Liver (tissue), 9 donors: ENCODE measurements around the gene CACNA1I. TPM values are rescaled to one million over a fixed set of nuclear protein-coding genes. Genes with fewer than 3 reads are reported as not detected.

ENCODE experiments used
- DNase-seq: peaks from one replicate; pipeline ENCODE4 v3.0.0-alpha.2; 2017; ENCODE audit warnings: low spot score
- H3K27ac ChIP-seq, 2 donors: one replicate each; pipeline ENCODE4 v1.7.0; 2013; ENCODE audit warnings: inconsistent platforms in 2 of 2, low read length in 2 of 2, control low read depth in 1 of 2, low read depth in 1 of 2, mild to moderate bottlenecking in 1 of 2
- H3K27me3 ChIP-seq, 4 donors: one replicate each; pipeline versions ENCODE4 v1.6.1 to v1.7.0; 2013; ENCODE audit warnings: low read length in 3 of 4, inconsistent platforms in 1 of 4, mild to moderate bottlenecking in 1 of 4, moderate library complexity in 1 of 4; ENCODE audit not compliant: control insufficient read depth in 4 of 4, insufficient read depth in 4 of 4
- H3K36me3 ChIP-seq, 4 donors: one replicate each; pipeline versions ENCODE4 v1.6.1 to v1.7.0; 2013; ENCODE audit warnings: low read length in 3 of 4, mild to moderate bottlenecking in 3 of 4, low read depth in 1 of 4, moderate library complexity in 1 of 4; ENCODE audit not compliant: control insufficient read depth in 4 of 4, insufficient read depth in 3 of 4
- H3K4me1 ChIP-seq, 4 donors: one replicate each; pipeline versions ENCODE4 v1.6.1 to v1.7.0; 2013; ENCODE audit warnings: low read length in 3 of 4, mild to moderate bottlenecking in 3 of 4, moderate library complexity in 1 of 4; ENCODE audit not compliant: control insufficient read depth in 4 of 4, insufficient read depth in 4 of 4
- H3K4me3 ChIP-seq, 3 donors: one replicate each; pipeline versions ENCODE4 v1.6.1 to v1.7.0; 2013; ENCODE audit warnings: low read length in 3 of 3, control low read depth in 1 of 3, low read depth in 1 of 3, mild to moderate bottlenecking in 1 of 3
- H3K9ac ChIP-seq, 2 donors: one replicate each; pipeline ENCODE4 v1.7.0; 2013; ENCODE audit warnings: low read length in 2 of 2, mild to moderate bottlenecking in 2 of 2, moderate library complexity in 2 of 2, control low read depth in 1 of 2, low read depth in 1 of 2
- H3K9me3 ChIP-seq, 4 donors: one replicate each; pipeline versions ENCODE4 v1.6.1 to v1.7.0; 2013; ENCODE audit warnings: low read length in 3 of 4; ENCODE audit not compliant: control insufficient read depth in 4 of 4
- EGR1 ChIP-seq, 2 donors: IDR thresholded peaks; 2 replicates each; pipeline ENCODE4 v1.6.1; 2016 to 2018; ENCODE audit warnings: antibody characterized with exemption in 2 of 2, low read depth in 2 of 2
- FOXA1 ChIP-seq: IDR thresholded peaks from 2 replicates; pipeline ENCODE4 v1.6.1; 2016; ENCODE audit warnings: antibody characterized with exemption
- FOXA2 ChIP-seq: IDR thresholded peaks from 2 replicates; pipeline ENCODE4 v1.6.1; 2016; ENCODE audit warnings: antibody characterized with exemption
- GABPA ChIP-seq, 2 donors: IDR thresholded peaks in 1 of 2; conservative IDR thresholded peaks in 1 of 2; 2 replicates each; pipeline ENCODE4 v1.6.1; 2016; ENCODE audit warnings: antibody characterized with exemption in 2 of 2, mild to moderate bottlenecking in 1 of 2, moderate library complexity in 1 of 2
- HNF4A ChIP-seq, 2 donors: conservative IDR thresholded peaks; 2 replicates each; pipeline ENCODE4 v1.6.1; 2016; ENCODE audit warnings: antibody characterized with exemption in 2 of 2, mild to moderate bottlenecking in 2 of 2
- HNF4G ChIP-seq: IDR thresholded peaks from 2 replicates; pipeline ENCODE4 v1.6.1; 2016; ENCODE audit warnings: antibody characterized with exemption
- JUND ChIP-seq, 2 donors: IDR thresholded peaks; 2 replicates each; pipeline ENCODE4 v1.6.1; 2016; ENCODE audit warnings: antibody characterized with exemption in 2 of 2
- NR2F2 ChIP-seq: IDR thresholded peaks from 2 replicates; pipeline ENCODE4 v1.6.1; 2016; ENCODE audit warnings: antibody characterized with exemption
- RAD21 ChIP-seq, 2 donors: IDR thresholded peaks; 2 replicates each; pipeline ENCODE4 v1.6.1; 2016; ENCODE audit warnings: antibody characterized with exemption in 2 of 2, mild to moderate bottlenecking in 2 of 2
- RXRA ChIP-seq, 2 donors: IDR thresholded peaks; 2 replicates each; pipeline ENCODE4 v1.6.1; 2017 to 2018; ENCODE audit warnings: antibody characterized with exemption in 2 of 2, mild to moderate bottlenecking in 1 of 2
- SP1 ChIP-seq: IDR thresholded peaks from 2 replicates; pipeline ENCODE4 v1.6.1; 2018; ENCODE audit warnings: antibody characterized with exemption, mild to moderate bottlenecking
- TAF1 ChIP-seq: conservative IDR thresholded peaks from 2 replicates; pipeline ENCODE4 v1.6.1; 2016; ENCODE audit warnings: antibody characterized with exemption, mild to moderate bottlenecking
- YY1 ChIP-seq: IDR thresholded peaks from 2 replicates; pipeline ENCODE4 v1.6.1; 2016; ENCODE audit warnings: antibody characterized with exemption, mild to moderate bottlenecking
- WGBS: extraction: QIAGEN DNeasy Blood & Tissue Kit; methylation state at CpG from one replicate; pipeline ENCODE4 v1.1.7; 2013; 5-methylcytosine and 5-hydroxymethylcytosine counted together
- polyA plus RNA-seq, 2 donors: library from polyadenylated mRNA; stranded (reverse) in 1 of 2; unstranded in 1 of 2; fragments of 200-250 nt in 1 of 2; fragments of >200 nt in 1 of 2; fragmentation: Nextera tagmentation in 1 of 2; extraction: Ambion mirVana in 1 of 2; gene quantifications; one replicate each; pipeline versions ENCODE4 v1.2.1 to v1.2.3, GENCODE V29; 2013 to 2015
- total RNA-seq, 2 donors: library from RNA; depleted of rRNA; stranded (reverse); fragments of >200 nt; gene quantifications; one replicate each; pipeline ENCODE4 v1.2.3, GENCODE V29; 2014
- TF ChIP-seq, protein P1 (sequence below): IDR thresholded peaks from 2 replicates; pipeline ENCODE4 v1.6.1; 2016; ENCODE audit warnings: antibody characterized with exemption, mild to moderate bottlenecking
- TF ChIP-seq, protein P2 (sequence below): IDR thresholded peaks from 2 replicates; pipeline ENCODE4 v1.6.1; 2016; ENCODE audit warnings: antibody characterized with exemption
- TF ChIP-seq, protein P3 (sequence below): IDR thresholded peaks from 2 replicates; pipeline ENCODE4 v1.6.1; 2016; ENCODE audit warnings: antibody characterized with exemption
- TF ChIP-seq, protein P4 (sequence below): fragments of 150-350 bp; IDR thresholded peaks from 2 replicates; pipeline ENCODE4 v1.5.1; 2017; ENCODE audit warnings: improper control_type of control experiment, low read depth, low read length; ENCODE audit not compliant: missing input control
- TF ChIP-seq, protein P5 (sequence below): IDR thresholded peaks from 2 replicates; pipeline ENCODE4 v1.6.1; 2016; ENCODE audit warnings: antibody characterized with exemption
- donor health status: healthy.
- donor health status: healthy.
- donor health status: healthy.
- donor health status: healthy.
- donor health status: healthy.

CACNA1I gene
- total and polyA plus RNA-seq, 4 donors, result under 0.01 to 0.14 (median 0.01) TPM; not detected in 1

DNA sequence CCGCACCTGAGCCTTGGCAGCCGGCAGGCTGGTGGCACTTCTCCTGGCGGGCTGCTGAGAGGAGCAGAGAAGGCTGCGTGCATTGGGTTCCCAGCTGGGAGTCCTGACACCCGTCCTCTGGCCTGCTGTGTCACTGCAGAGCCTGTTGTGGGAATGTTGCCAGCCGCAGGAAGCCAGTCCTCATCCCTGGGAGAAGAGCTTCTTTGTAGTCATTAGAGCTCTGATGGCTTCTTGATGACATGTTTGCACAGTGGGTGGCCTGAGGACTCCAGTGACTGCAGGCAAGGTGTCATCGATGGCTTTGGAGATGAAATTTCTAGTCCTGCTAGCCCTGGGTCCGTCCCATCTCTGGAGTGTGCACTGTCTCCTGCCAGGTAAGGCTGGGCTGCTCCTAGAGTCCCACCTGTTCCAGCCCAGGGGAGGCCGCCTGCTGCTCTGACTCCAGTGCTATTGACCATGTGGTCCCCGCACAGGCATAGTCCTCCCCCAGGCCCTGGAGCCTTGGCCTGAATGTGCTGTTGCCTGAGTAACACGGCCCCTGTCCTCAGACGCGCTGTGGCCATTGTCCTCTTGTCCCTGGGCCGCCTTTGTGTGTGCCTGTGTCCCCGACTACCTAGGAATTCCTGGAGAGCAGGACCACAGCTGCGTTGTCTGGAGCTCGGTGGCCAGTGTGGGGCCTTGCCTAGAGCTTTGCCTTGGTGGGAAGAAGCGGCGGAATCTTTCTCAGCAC is 129.2 kb downstream of the CACNA1I start:
- no peak for DNase-seq
- TF ChIP-seq GABPA (IDR thresholded peaks at IDR 0.05 in 1 of 2, conservative IDR thresholded peaks at IDR 0.05 in 1 of 2) (no peak), EGR1 (IDR thresholded peaks at IDR 0.05; ENCODE audit: low read depth in 2 of 2) (no peak), JUND (IDR thresholded peaks at IDR 0.05) (no peak), YY1 (no peak), RAD21 (IDR thresholded peaks at IDR 0.05) (no peak), TAF1 (no peak)
- TF ChIP-seq, protein P1, sequence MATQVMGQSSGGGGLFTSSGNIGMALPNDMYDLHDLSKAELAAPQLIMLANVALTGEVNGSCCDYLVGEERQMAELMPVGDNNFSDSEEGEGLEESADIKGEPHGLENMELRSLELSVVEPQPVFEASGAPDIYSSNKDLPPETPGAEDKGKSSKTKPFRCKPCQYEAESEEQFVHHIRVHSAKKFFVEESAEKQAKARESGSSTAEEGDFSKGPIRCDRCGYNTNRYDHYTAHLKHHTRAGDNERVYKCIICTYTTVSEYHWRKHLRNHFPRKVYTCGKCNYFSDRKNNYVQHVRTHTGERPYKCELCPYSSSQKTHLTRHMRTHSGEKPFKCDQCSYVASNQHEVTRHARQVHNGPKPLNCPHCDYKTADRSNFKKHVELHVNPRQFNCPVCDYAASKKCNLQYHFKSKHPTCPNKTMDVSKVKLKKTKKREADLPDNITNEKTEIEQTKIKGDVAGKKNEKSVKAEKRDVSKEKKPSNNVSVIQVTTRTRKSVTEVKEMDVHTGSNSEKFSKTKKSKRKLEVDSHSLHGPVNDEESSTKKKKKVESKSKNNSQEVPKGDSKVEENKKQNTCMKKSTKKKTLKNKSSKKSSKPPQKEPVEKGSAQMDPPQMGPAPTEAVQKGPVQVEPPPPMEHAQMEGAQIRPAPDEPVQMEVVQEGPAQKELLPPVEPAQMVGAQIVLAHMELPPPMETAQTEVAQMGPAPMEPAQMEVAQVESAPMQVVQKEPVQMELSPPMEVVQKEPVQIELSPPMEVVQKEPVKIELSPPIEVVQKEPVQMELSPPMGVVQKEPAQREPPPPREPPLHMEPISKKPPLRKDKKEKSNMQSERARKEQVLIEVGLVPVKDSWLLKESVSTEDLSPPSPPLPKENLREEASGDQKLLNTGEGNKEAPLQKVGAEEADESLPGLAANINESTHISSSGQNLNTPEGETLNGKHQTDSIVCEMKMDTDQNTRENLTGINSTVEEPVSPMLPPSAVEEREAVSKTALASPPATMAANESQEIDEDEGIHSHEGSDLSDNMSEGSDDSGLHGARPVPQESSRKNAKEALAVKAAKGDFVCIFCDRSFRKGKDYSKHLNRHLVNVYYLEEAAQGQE, result no peak
- H3K36me3 ChIP-seq, result no peaks in the 10 kb centered on the region
- H3K27ac ChIP-seq, result no peak overlapping the region
- peaks cover 0 to 4% (median 1%) of the 10 kb centered on the region in 4 donors for H3K27me3 ChIP-seq
- H3K4me3 ChIP-seq, result no peak overlapping the region
- 68% methylated on average over 19 of the region's 19 CpGs for WGBS
- no peak overlapping the region for H3K9ac ChIP-seq
- H3K9me3 ChIP-seq, result no peaks in the 10 kb centered on the region
- H3K4me1 ChIP-seq, result no peaks in the 10 kb centered on the region

DNA sequence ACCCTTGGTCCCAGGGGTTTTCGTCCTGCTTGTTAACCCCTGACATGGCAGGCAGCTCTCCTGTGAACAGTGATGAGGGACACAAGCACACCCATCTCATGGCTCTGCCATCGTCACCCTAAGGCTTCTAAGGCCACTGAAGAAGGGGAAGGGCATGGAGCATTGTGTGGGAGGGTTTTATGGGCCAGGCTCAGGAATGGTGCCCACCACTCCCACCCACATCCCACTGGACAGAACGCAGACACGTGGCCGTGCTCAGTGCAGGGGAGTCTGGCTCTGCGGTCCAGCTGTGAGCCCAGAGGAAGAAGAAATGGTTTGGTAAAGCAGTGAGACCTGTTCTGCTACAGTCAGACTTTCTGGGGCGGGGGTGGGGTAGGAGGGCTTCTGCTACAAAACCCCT is 130.0 kb downstream of the CACNA1I start:
- 74% methylated on average over 7 of the region's 7 CpGs for WGBS
- no peak for DNase-seq
- Histone ChIP-seq H3K4me1 (no peaks in the 10 kb centered on the region), H3K9me3 (no peaks in the 10 kb centered on the region), H3K36me3 (no peaks in the 10 kb centered on the region), H3K27ac (no peak overlapping the region), H3K4me3 (no peak overlapping the region), H3K9ac (no peak overlapping the region), H3K27me3 (peaks cover 0 to 4% (median 1%) of the 10 kb centered on the region in 4 donors)
- TF ChIP-seq YY1 (no peak), HNF4G (no peak), SP1 (no peak), FOXA2 (no peak), GABPA (IDR thresholded peaks at IDR 0.05 in 1 of 2, conservative IDR thresholded peaks at IDR 0.05 in 1 of 2) (no peak), TAF1 (no peak), HNF4A (conservative IDR thresholded peaks at IDR 0.05) (no peak), RXRA (IDR thresholded peaks at IDR 0.05) (no peak), RAD21 (IDR thresholded peaks at IDR 0.05) (no peak), NR2F2 (no peak), EGR1 (IDR thresholded peaks at IDR 0.05; ENCODE audit: low read depth in 2 of 2) (no peak), FOXA1 (no peak), JUND (IDR thresholded peaks at IDR 0.05) (no peak)
- TF ChIP-seq, protein P1, result no peak
- TF ChIP-seq, protein P2, sequence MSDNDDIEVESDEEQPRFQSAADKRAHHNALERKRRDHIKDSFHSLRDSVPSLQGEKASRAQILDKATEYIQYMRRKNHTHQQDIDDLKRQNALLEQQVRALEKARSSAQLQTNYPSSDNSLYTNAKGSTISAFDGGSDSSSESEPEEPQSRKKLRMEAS, result no peak
- TF ChIP-seq, protein P3, sequence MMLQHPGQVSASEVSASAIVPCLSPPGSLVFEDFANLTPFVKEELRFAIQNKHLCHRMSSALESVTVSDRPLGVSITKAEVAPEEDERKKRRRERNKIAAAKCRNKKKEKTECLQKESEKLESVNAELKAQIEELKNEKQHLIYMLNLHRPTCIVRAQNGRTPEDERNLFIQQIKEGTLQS, result no peak
- TF ChIP-seq, protein P4, sequence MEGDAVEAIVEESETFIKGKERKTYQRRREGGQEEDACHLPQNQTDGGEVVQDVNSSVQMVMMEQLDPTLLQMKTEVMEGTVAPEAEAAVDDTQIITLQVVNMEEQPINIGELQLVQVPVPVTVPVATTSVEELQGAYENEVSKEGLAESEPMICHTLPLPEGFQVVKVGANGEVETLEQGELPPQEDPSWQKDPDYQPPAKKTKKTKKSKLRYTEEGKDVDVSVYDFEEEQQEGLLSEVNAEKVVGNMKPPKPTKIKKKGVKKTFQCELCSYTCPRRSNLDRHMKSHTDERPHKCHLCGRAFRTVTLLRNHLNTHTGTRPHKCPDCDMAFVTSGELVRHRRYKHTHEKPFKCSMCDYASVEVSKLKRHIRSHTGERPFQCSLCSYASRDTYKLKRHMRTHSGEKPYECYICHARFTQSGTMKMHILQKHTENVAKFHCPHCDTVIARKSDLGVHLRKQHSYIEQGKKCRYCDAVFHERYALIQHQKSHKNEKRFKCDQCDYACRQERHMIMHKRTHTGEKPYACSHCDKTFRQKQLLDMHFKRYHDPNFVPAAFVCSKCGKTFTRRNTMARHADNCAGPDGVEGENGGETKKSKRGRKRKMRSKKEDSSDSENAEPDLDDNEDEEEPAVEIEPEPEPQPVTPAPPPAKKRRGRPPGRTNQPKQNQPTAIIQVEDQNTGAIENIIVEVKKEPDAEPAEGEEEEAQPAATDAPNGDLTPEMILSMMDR, result no peak
- TF ChIP-seq, protein P5, sequence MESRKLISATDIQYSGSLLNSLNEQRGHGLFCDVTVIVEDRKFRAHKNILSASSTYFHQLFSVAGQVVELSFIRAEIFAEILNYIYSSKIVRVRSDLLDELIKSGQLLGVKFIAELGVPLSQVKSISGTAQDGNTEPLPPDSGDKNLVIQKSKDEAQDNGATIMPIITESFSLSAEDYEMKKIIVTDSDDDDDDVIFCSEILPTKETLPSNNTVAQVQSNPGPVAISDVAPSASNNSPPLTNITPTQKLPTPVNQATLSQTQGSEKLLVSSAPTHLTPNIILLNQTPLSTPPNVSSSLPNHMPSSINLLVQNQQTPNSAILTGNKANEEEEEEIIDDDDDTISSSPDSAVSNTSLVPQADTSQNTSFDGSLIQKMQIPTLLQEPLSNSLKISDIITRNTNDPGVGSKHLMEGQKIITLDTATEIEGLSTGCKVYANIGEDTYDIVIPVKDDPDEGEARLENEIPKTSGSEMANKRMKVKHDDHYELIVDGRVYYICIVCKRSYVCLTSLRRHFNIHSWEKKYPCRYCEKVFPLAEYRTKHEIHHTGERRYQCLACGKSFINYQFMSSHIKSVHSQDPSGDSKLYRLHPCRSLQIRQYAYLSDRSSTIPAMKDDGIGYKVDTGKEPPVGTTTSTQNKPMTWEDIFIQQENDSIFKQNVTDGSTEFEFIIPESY, result no peak
